IPS-11a (cell line): Measurements from ENCODE around the gene TBCK.
"Not testable (repeated sequence)": the region's sequence is repeated elsewhere in the genome, so short reads cannot be mapped to it uniquely, and the experiment has no call there.

Experiments
- H3K4me3 ChIP-seq: one replicate; pipeline ENCODE4 v1.5.1; 2013; ENCODE audit warnings: low read depth, low read length, control low read depth

The TBCK gene

GRCh38 chr4:106238820-106239420 is 77.1 kb downstream of the TBCK start:
- no peak overlapping the region for H3K4me3 ChIP-seq

- H3K4me3 ChIP-seq, result no peak overlapping the region
Observed at GRCh38 chr4:106231931-106232330, 84.1 kb downstream of the TBCK start.

- no peak overlapping the region for H3K4me3 ChIP-seq
Observed at GRCh38 chr4:106222548-106222947, 93.5 kb downstream of the TBCK start.

GRCh38 chr4:106213291-106213690 is 102.7 kb downstream of the TBCK start:
- not testable (repeated sequence) for H3K4me3 ChIP-seq

- no peak overlapping the region for H3K4me3 ChIP-seq
Observed at GRCh38 chr4:106210021-106210420, 106.0 kb downstream of the TBCK start.

GRCh38 chr4:106208481-106209460 is 107.2 kb downstream of the TBCK start:
- no peak overlapping the region for H3K4me3 ChIP-seq

- H3K4me3 ChIP-seq, result no peak overlapping the region
Observed at GRCh38 chr4:106201373-106201772, 114.6 kb downstream of the TBCK start.

- no peak overlapping the region for H3K4me3 ChIP-seq
Observed at GRCh38 chr4:106195435-106195950, 120.5 kb downstream of the TBCK start.

GRCh38 chr4:106194801-106195200 is 121.2 kb downstream of the TBCK start:
- H3K4me3 ChIP-seq, result no peak overlapping the region

GRCh38 chr4:106192131-106192530 is 123.9 kb downstream of the TBCK start:
- H3K4me3 ChIP-seq, result no peak overlapping the region

GRCh38 chr4:106186201-106186600 is 129.8 kb downstream of the TBCK start:
- no peak overlapping the region for H3K4me3 ChIP-seq

GRCh38 chr4:106183551-106183950 is 132.5 kb downstream of the TBCK start:
- H3K4me3 ChIP-seq, result no peak overlapping the region

GRCh38 chr4:106172861-106173260 is 143.1 kb downstream of the TBCK start:
- no peak overlapping the region for H3K4me3 ChIP-seq

GRCh38 chr4:106165351-106166010 is 150.5 kb downstream of the TBCK start:
- no peak overlapping the region for H3K4me3 ChIP-seq

GRCh38 chr4:106162278-106162677 is 153.7 kb downstream of the TBCK start:
- H3K4me3 ChIP-seq, result no peak overlapping the region

GRCh38 chr4:106160560-106160959 is 155.4 kb downstream of the TBCK start:
- H3K4me3 ChIP-seq, result no peak overlapping the region

GRCh38 chr4:106149911-106150310 is 166.1 kb downstream of the TBCK start:
- no peak overlapping the region for H3K4me3 ChIP-seq

- H3K4me3 ChIP-seq, result no peak overlapping the region
Observed at GRCh38 chr4:106149026-106149425, 167.0 kb downstream of the TBCK start.

GRCh38 chr4:106142616-106143127 is 173.3 kb downstream of the TBCK start:
- H3K4me3 ChIP-seq, result no peak overlapping the region

- no peak overlapping the region for H3K4me3 ChIP-seq
Observed at GRCh38 chr4:106140601-106141000, 175.4 kb downstream of the TBCK start.

- H3K4me3 ChIP-seq, result no peak overlapping the region
Observed at GRCh38 chr4:106136777-106137331, 179.2 kb downstream of the TBCK start.
